Activated CD4-positive, alpha-beta T cell treated with anti-CD3 and anti-CD28 coated beads for 36 hours (primary cell): ENCODE measurements around the gene ADAMTSL3. TPM values are rescaled to one million over a fixed set of nuclear protein-coding genes. Genes with fewer than 3 reads are reported as not detected.
A peak's percentile ranks its signal among the peaks of the same experiment; 100 is the strongest.

Experiments used
- ATAC-seq: fragments of 200-7000 bp; cut with Tn5 transposase; one replicate; pipeline ENCODE4 v1.10.0; 2021; ENCODE audit warnings: mild to moderate bottlenecking, moderate library complexity
- CTCF ChIA-PET: fragments of 350-600 bp; sonication (Branson Sonifier 250); formaldehyde crosslinking; loops from one replicate; lab custom pipeline; 2021; ENCODE audit warnings: antibody characterized with exemption; lab: Charles Lee
- POLR2A ChIA-PET: fragments of 350-600 bp; sonication (Branson Sonifier 250); formaldehyde crosslinking; loops from one replicate; lab custom pipeline; 2021; ENCODE audit warnings: antibody characterized with exemption, inconsistent platforms; lab: Charles Lee
- DNase-seq: peaks from one replicate; pipeline ENCODE4 v3.0.0-alpha.2; 2020
- H3K27ac Mint-ChIP-seq: one replicate; pipeline ENCODE4 v1.8.0; 2021; ENCODE audit warnings: mixed read lengths
- H3K27me3 Mint-ChIP-seq: one replicate; pipeline ENCODE4 v1.8.0; 2021; ENCODE audit warnings: mixed read lengths
- H3K36me3 Mint-ChIP-seq: one replicate; pipeline ENCODE4 v1.8.0; 2021; ENCODE audit warnings: low read depth, mixed read lengths
- H3K4me1 Mint-ChIP-seq: one replicate; pipeline ENCODE4 v1.8.0; 2021; ENCODE audit warnings: mixed read lengths
- H3K4me3 Mint-ChIP-seq: one replicate; pipeline ENCODE4 v1.8.0; 2021; ENCODE audit warnings: mild to moderate bottlenecking, moderate library complexity, mixed read lengths
- H3K9me3 Mint-ChIP-seq: one replicate; pipeline ENCODE4 v1.8.0; 2021; ENCODE audit warnings: low read depth, mixed read lengths
- intact Hi-C, 2 experiments: fragments of 100-400 bp; cut with DNase I in 1 of 2; cut with micrococcal nuclease in 1 of 2; formaldehyde crosslinking; loops; one replicate each; pipeline versions ENCODE4 v1.14.2 to v1.15.1; 2022 to 2024; cut with DNase I, micrococcal nuclease
- total RNA-seq, 2 experiments: library from RNA; stranded (reverse); gene quantifications; one replicate each; pipeline ENCODE4 v1.2.3, GENCODE V29; 2021

ADAMTSL3 gene
- total RNA-seq, 2 experiments from 2014 or later: not detected

DNA sequence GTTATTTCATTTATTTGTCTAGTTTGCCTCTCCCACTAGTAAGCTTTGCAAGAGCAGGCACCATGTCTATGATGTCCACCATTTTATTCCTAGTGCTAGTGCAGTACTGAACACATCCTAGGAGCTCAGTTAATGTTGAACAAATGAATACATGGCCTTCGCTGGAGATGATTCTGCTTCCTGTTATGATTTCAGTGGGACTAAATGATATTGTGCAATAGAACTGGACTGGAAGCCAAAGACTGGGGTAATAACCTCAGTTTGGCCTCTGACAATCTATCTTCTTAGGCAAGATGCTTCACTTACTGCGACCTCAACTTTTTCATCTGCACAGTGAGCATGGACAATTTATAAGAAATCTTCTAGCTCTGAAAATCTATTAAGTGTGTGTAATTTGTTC, 191.3 kb downstream of the ADAMTSL3 start:
- H3K36me3 Mint-ChIP-seq: no peaks in the 10 kb centered on the region
- DNase-seq: no peak
- H3K27ac Mint-ChIP-seq: no peak overlapping the region
- ATAC-seq: no peak
- peaks cover 13% of the 10 kb centered on the region for H3K27me3 Mint-ChIP-seq
- no peaks in the 10 kb centered on the region for H3K4me1 Mint-ChIP-seq
- ChIA-PET POLR2A (no interaction called here), CTCF (interaction anchor here (0.6 kb wide), 1 partner anchor 38 kb away, joined by 3 read pairs; no protein-coding TSS in a partner anchor)
- H3K4me3 Mint-ChIP-seq: no peak overlapping the region
- no peaks in the 10 kb centered on the region for H3K9me3 Mint-ChIP-seq
- intact Hi-C loops: no loop called here

DNA sequence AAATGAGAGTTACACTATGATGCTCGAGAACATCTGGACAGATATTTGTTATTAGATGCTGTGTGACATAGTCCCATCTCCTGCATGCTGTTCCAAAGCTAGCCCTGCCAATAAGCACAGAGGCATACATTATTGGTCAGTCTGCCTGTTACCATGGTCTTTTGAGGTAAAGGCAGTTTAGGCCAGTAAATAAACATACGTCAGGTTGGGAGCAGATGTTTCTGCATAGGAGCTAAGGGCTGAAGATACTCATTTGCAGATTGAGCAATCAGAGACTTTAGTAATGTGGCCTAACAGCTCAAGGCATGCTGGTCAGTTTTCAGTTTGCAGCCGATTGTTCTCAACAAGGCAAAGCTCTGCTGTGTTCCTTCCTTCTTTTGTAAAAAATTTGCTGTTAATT, 192.9 kb downstream of the ADAMTSL3 start:
- Mint-ChIP-seq H3K9me3 (no peaks in the 10 kb centered on the region), H3K4me1 (no peaks in the 10 kb centered on the region), H3K36me3 (no peaks in the 10 kb centered on the region), H3K27me3 (peaks cover 10% of the 10 kb centered on the region), H3K27ac (no peak overlapping the region), H3K4me3 (no peak overlapping the region)
- DNase-seq: no peak
- POLR2A ChIA-PET: no interaction called here
- no peak for ATAC-seq
- intact Hi-C loops: no loop called here
- CTCF ChIA-PET: no interaction called here

DNA sequence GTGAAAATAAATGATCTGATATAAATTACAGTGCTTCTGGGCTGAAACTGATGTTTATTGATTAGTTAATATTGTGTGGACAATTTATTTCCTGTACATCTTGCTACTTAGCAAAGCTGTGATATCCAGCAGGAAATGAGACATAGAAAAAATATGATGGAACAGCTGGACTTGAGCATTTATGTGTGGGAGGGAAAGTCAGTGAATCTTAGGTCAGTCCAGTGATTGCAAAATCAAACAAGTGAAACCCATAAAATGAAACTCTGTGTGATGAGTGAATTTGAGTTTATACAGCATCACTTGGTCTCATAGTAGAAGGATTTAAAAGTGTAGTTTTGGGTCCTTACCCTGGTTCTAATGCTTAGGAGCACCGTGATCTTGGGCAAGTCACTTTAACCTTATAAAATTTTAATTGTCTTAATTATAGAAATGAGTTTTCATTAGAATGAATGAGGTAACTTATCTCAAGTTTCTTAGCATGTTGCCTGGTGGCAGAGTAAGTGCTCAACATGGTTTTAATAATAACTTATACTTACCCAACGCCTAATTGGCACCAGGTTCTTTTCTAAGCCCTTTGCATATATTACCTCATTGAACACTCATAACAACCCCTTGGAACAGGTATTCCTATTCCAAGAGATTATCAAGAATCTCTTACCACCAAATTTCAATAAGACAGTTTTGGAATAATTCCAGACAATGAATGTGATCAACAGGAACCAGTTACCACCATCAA, 194.6 kb downstream of the ADAMTSL3 start:
- ChIA-PET POLR2A (no interaction called here), CTCF (interaction anchor here (0.5 kb wide), 1 partner anchor 11 kb away, joined by 3 read pairs; no protein-coding TSS in a partner anchor)
- intact Hi-C loops: no loop called here
- peaks cover 5% of the 10 kb centered on the region for H3K27me3 Mint-ChIP-seq
- no peak overlapping the region for H3K27ac Mint-ChIP-seq
- ATAC-seq (no peak), DNase-seq (no peak)
- H3K4me3 Mint-ChIP-seq: no peak overlapping the region
- H3K4me1 Mint-ChIP-seq: no peaks in the 10 kb centered on the region
- no peaks in the 10 kb centered on the region for H3K36me3 Mint-ChIP-seq
- H3K9me3 Mint-ChIP-seq: no peaks in the 10 kb centered on the region

DNA sequence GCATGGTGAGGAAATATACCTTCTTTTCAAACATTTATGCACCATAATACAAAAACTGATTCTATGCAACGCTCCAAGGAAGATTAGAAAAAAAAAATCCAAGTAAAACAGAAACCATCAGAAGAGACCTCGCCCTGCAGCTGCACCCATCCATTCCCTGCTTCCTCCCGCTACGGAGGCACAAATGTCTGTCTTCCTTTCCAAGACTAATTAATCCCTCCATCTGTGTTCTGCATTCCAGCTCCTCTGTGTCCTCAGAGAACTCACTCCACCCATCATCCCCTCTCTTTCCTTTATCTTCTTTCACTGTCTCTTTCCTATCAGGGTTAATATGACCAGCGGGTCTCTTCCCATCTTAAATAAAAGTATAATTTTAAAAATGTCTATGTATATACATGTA, 196.1 kb downstream of the ADAMTSL3 start:
- POLR2A ChIA-PET: no interaction called here
- intact Hi-C loops: no loop called here
- no peaks in the 10 kb centered on the region for H3K36me3 Mint-ChIP-seq
- H3K27me3 Mint-ChIP-seq: peaks cover 4% of the 10 kb centered on the region
- no peak overlapping the region for H3K27ac Mint-ChIP-seq
- CTCF ChIA-PET: no interaction called here
- H3K9me3 Mint-ChIP-seq: no peaks in the 10 kb centered on the region
- DNase-seq (no peak), ATAC-seq (no peak)
- H3K4me1 Mint-ChIP-seq: no peaks in the 10 kb centered on the region
- no peak overlapping the region for H3K4me3 Mint-ChIP-seq

DNA sequence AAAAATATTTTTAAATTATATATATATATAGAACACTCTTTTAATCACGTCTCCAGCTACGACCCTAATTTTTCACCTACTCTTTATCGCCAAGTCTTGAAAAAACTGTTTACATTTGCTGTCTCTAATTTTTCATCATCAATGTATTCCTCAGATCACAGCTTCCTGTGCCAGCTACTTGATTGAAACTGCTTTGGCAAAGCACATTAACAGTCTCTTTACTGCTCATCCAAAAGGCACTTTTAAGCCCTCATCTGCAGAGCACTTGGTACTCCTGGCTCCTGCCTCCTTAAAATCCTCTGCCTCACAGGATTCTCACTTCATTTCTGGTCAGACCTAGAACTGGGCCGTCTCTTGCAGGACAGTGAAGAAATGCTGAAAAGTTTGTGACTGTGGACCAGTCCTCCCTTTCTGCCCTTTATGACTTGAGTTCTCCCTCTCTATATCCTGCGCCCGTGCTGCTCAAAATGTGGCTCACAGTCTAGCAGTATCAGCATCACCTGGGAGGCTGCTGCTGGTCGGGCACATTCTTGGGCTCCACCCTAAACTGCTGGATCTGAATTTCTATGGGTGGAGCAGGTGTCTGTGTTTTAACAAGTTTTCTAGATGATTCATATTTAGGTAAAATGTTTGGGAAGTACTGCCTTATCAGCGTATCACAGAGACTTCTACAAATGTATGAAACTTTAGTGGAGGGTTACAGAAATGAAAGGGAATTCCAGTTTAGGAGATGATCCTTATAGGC, 196.8 kb downstream of the ADAMTSL3 start:
- ChIA-PET POLR2A (no interaction called here), CTCF (no interaction called here)
- H3K4me1 Mint-ChIP-seq: no peaks in the 10 kb centered on the region
- ATAC-seq (no peak), DNase-seq (no peak)
- H3K27ac Mint-ChIP-seq: no peak overlapping the region
- no peaks in the 10 kb centered on the region for H3K36me3 Mint-ChIP-seq
- H3K27me3 Mint-ChIP-seq: peaks cover 5% of the 10 kb centered on the region
- no peaks in the 10 kb centered on the region for H3K9me3 Mint-ChIP-seq
- intact Hi-C loops: no loop called here
- no peak overlapping the region for H3K4me3 Mint-ChIP-seq

DNA sequence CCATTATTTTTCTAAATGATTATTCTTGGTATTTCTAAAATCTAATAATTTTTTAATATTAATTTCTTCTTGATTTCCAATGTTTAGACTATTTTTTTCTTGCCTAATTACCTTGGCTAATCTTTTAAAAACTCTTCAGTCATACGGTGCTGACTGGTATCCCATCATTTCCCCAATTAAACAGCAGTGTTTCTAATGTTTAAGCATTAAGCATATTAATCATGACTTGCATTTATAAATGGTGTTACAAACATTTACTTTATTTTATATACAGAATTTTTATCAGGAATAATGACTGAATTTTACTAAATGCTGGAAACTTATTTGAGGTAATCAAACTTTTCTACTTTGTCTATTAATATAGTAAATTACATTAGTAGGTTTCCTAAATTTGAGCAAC, 199.3 kb downstream of the ADAMTSL3 start:
- Mint-ChIP-seq H3K27ac (no peak overlapping the region), H3K4me3 (no peak overlapping the region), H3K9me3 (no peaks in the 10 kb centered on the region), H3K27me3 (peaks cover 8% of the 10 kb centered on the region), H3K4me1 (no peaks in the 10 kb centered on the region), H3K36me3 (no peaks in the 10 kb centered on the region)
- no peak for DNase-seq
- ChIA-PET CTCF (no interaction called here), POLR2A (no interaction called here)
- intact Hi-C loops: no loop called here
- ATAC-seq: no peak

DNA sequence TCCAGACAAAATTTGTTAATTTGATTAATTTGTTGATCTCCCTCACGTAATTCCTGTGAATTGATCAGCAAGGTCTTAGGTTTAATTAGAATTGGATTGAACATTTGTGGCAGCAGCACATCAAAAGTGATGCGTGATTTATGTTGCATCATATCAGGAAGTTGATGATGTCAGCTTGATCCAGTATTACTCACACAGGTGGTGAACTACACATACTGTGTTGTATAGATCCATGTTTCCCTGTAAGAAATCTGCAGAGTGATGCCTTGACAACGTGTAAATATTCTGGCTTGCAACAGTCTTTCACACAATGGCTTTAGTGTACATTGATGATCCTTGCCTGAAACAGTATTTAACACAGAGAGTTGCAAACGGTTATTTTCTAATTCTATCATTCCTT, 200.4 kb downstream of the ADAMTSL3 start:
- Mint-ChIP-seq H3K4me3 (no peak overlapping the region), H3K4me1 (no peaks in the 10 kb centered on the region), H3K27me3 (peaks cover 8% of the 10 kb centered on the region), H3K36me3 (no peaks in the 10 kb centered on the region), H3K27ac (no peak overlapping the region), H3K9me3 (no peaks in the 10 kb centered on the region)
- ChIA-PET CTCF (no interaction called here), POLR2A (no interaction called here)
- peak; percentile 23 for ATAC-seq
- no peak for DNase-seq
- intact Hi-C loops: no loop called here

DNA sequence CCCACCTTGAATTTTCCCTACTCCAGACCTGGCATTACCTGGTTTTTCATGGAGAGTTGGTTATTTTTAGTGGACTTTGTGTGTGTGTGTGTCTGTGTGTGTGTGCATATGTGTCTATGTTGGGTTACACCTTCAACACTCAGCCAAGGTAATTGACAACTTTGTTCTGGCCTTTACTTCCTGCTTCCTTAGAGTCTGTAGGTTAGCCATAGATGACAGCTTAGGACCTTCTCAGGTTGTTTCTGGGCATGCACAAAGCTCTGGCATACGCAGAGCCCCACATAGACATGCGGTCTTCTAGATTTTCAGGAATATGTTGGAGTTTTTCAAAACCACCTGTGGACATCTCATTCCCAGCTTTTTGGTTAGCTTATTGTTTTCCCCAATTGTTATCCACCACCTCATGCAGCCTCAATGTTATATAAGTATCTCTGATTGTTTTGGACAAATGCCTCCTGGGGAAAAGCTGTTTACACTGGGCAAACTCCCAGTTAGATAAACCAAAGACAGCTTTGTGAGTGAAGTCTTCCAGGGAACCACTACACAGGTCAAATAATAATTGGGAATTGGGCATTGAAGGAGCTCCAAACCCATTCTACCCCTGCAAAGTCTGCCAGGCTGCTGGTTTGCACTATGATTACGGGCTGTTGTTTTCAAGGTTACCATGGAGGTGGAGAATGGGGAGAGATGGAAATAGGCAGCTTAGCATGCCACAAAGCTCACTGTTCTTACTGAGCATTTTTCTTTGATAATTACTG, 201.2 kb downstream of the ADAMTSL3 start:
- CTCF ChIA-PET: interaction anchor here (1.4 kb wide), 1 partner anchor 17 kb away, joined by 3 read pairs; no protein-coding TSS in a partner anchor

DNA sequence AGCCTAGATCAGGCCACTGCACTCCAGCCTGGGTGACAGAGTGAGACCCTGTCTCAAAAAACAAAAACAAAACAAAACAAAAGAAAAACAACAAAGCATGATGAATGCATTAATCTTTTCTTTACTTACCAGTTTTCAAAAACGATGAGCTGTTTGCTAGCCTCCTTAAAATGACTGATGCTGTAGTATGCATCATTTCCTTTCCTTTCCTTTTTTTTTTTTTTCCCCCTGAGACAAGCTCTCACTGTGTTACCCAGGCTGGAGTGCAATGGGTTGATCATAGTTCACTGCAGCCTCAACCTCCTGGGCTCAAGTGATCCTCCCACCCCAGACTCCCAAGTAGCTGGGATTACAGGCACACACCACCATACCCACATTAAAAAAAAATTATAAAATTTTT, 202.0 kb downstream of the ADAMTSL3 start:
- POLR2A ChIA-PET: no interaction called here
- no peak overlapping the region for H3K27ac Mint-ChIP-seq
- H3K36me3 Mint-ChIP-seq: no peaks in the 10 kb centered on the region
- ATAC-seq (no peak), DNase-seq (no peak)
- intact Hi-C loops: no loop called here
- no peak overlapping the region for H3K4me3 Mint-ChIP-seq
- H3K4me1 Mint-ChIP-seq: no peaks in the 10 kb centered on the region
- H3K27me3 Mint-ChIP-seq: peaks cover 8% of the 10 kb centered on the region
- no peaks in the 10 kb centered on the region for H3K9me3 Mint-ChIP-seq
- CTCF ChIA-PET: interaction anchor here (0.6 to 1.4 kb wide), 2 partner anchors 17 to 287 kb away, joined by 3 read pairs; no protein-coding TSS in a partner anchor

More for the DNA sequence above, 201.2 kb downstream of the ADAMTSL3 start:
- POLR2A ChIA-PET: no interaction called here
- Mint-ChIP-seq H3K4me3 (no peak overlapping the region), H3K36me3 (no peaks in the 10 kb centered on the region), H3K9me3 (no peaks in the 10 kb centered on the region), H3K4me1 (no peaks in the 10 kb centered on the region), H3K27ac (no peak overlapping the region), H3K27me3 (peaks cover 8% of the 10 kb centered on the region)
- DNase-seq (no peak), ATAC-seq (no peak)
- intact Hi-C loops: no loop called here

DNA sequence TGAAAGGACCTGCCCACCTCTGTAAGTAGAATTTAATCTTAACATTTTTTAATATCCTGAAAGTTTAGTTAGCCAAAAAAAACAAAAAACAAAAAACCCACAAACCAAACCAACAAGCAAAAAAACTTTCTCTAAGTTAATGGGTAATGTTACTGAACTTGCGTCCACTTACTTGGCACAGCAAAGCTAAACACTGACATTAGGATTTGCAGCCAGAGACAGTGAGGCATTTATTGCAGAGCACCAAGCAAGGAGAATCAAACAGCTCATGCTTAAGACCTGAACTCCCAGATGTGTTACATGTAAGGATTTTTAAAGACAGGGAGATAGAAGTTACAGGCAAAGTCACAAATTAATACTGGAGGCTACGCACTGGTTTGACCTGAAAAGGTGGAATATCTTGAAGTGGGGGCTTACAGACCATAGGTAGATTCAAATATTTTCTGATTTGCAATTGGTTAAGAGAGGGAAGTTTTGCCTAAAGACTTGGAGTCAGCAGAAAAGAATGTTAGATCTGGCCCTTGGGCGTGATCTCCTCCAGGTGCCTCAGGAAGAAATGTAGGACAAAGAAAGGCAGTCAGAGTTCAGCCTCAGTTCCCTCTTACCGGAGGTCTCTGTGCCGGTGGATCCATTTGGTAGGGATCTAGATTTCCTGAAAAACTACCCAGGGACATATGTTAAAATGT, 205.0 kb downstream of the ADAMTSL3 start:
- Mint-ChIP-seq H3K4me1 (no peaks in the 10 kb centered on the region), H3K27me3 (peaks cover 12% of the 10 kb centered on the region), H3K36me3 (no peaks in the 10 kb centered on the region), H3K9me3 (peaks cover 2% of the 10 kb centered on the region), H3K27ac (no peak overlapping the region), H3K4me3 (no peak overlapping the region)
- ChIA-PET POLR2A (no interaction called here), CTCF (no interaction called here)
- intact Hi-C loops: no loop called here
- DNase-seq (no peak), ATAC-seq (no peak)

DNA sequence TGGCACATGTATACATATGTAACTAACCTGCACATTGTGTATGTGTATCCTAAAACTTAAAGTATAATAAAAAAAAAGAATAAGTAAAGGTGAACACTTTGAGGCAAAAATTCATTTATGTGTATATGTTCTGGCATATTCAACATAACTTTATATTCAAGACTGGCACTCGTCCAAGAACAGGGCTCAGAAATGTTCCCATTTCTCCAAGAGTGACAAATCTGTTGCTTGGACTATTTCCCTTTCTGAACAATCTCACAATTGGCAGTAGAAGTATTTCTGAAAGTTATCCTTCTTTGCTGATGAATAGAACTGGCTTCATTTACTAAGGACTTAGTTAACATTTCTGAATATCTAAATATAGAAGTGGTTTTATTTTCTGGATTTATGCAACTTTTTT, 212.8 kb downstream of the ADAMTSL3 start:
- intact Hi-C loops: no loop called here
- Mint-ChIP-seq H3K9me3 (peaks cover 2% of the 10 kb centered on the region), H3K4me3 (no peak overlapping the region), H3K36me3 (no peaks in the 10 kb centered on the region), H3K27ac (no peak overlapping the region), H3K4me1 (no peaks in the 10 kb centered on the region), H3K27me3 (peaks cover 6% of the 10 kb centered on the region)
- POLR2A ChIA-PET: no interaction called here
- ATAC-seq: no peak
- CTCF ChIA-PET: no interaction called here
- no peak for DNase-seq
